ENCODE results near the gene C19orf47. TPM values are rescaled to one million over a fixed set of nuclear protein-coding genes. Genes with fewer than 3 reads are reported as not detected.

The C19orf47 gene
- total and polyA plus RNA-seq, 2 donors (not counting 1 experiment from before 2014, with no cell fraction given), result 5.1 to 9.1 TPM

GRCh38 chr19:40362160-40362559 lies 14.0 kb upstream of the C19orf47 start:
- Histone ChIP-seq H2AFZ (ENCODE audit: low read length) (no peak overlapping the region), H3K4me1 (ENCODE audit: control insufficient read depth, extremely low read depth, insufficient read depth, low read length) (no peaks in the 10 kb centered on the region), H3K27ac (ENCODE audit: insufficient read depth, low read length) (no peak overlapping the region), H3K79me2 (ENCODE audit: control insufficient read depth, insufficient read depth, low read length) (no peaks in the 10 kb centered on the region), H3K36me3 (ENCODE audit: control insufficient read depth, insufficient read depth, low read length) (no peaks in the 10 kb centered on the region), H3K9me3 (ENCODE audit: control insufficient read depth, insufficient read depth, low read depth, low read length) (no peaks in the 10 kb centered on the region), H3K4me2 (ENCODE audit: extremely low read depth, insufficient read depth, low read length) (no peak overlapping the region), H3K4me3 (replicated peaks in 1 of 4; ENCODE audit: control extremely low read depth in 1 of 4, insufficient read depth in 1 of 4, low read depth in 3 of 4, low read length in 4 of 4) (no peak overlapping the region), H3K9ac (ENCODE audit: insufficient read depth, low read length) (no peak overlapping the region), H3K27me3 (ENCODE audit: control insufficient read depth, insufficient read depth, low read length) (no peaks in the 10 kb centered on the region), H4K20me1 (ENCODE audit: control insufficient read depth, extremely low read depth, insufficient read depth, low read length) (no peaks in the 10 kb centered on the region)
- TF ChIP-seq CTCF (conservative IDR thresholded peaks at IDR 0.05 in 1 of 2, IDR thresholded peaks at IDR 0.05 in 1 of 2; ENCODE audit: low read depth in 1 of 2, low read length in 2 of 2), result no peak
- TF ChIP-seq EZH2 (IDR thresholded peaks at IDR 0.05; ENCODE audit: low read length, missing control alignments), result no peak
- DNase-seq (ENCODE audit: low read depth in 2 of 2), result no peak

DNA sequence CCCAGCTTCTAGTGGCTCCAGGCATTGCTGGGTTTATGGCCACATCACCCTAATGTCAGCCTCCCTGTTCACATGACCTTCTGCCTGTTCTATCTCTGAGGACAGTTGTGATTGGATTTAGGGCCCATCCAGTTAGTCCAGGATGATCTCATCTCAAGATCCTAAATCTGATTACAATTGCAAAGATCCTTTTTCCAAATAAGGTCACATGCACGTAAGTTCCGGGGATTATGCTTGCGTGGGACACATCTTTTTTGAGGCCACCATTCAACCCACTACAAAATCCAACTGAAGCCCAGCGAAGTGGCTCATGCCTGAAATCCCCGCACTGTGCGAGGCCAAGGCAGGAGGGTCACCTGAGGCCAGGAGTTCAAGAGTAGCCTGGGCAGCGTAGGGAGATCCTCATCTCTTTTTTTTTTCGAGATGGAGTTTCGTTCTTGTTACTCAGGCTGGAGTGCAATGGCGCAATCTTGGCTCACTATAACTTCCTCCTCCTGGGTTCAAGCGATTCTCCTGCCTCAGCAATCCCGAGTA lies 12.6 kb upstream of the C19orf47 start:
- H3K4me3 ChIP-seq (replicated peaks in 1 of 4; ENCODE audit: control extremely low read depth in 1 of 4, insufficient read depth in 1 of 4, low read depth in 3 of 4, low read length in 4 of 4), result no peak overlapping the region
- no peak overlapping the region for H3K27ac ChIP-seq (ENCODE audit: insufficient read depth, low read length)
- H4K20me1 ChIP-seq (ENCODE audit: control insufficient read depth, extremely low read depth, insufficient read depth, low read length), result no peaks in the 10 kb centered on the region
- no peaks in the 10 kb centered on the region for H3K79me2 ChIP-seq (ENCODE audit: control insufficient read depth, insufficient read depth, low read length)
- H3K27me3 ChIP-seq (ENCODE audit: control insufficient read depth, insufficient read depth, low read length), result no peaks in the 10 kb centered on the region
- H3K36me3 ChIP-seq (ENCODE audit: control insufficient read depth, insufficient read depth, low read length), result no peaks in the 10 kb centered on the region
- H2AFZ ChIP-seq (ENCODE audit: low read length), result no peak overlapping the region
- no peak for TF ChIP-seq CTCF (conservative IDR thresholded peaks at IDR 0.05 in 1 of 2, IDR thresholded peaks at IDR 0.05 in 1 of 2; ENCODE audit: low read depth in 1 of 2, low read length in 2 of 2)
- no peaks in the 10 kb centered on the region for H3K9me3 ChIP-seq (ENCODE audit: control insufficient read depth, insufficient read depth, low read depth, low read length)
- H3K4me1 ChIP-seq (ENCODE audit: control insufficient read depth, extremely low read depth, insufficient read depth, low read length), result no peaks in the 10 kb centered on the region
- H3K9ac ChIP-seq (ENCODE audit: insufficient read depth, low read length), result no peak overlapping the region
- DNase-seq (ENCODE audit: low read depth in 2 of 2), result no peak
- H3K4me2 ChIP-seq (ENCODE audit: extremely low read depth, insufficient read depth, low read length), result no peak overlapping the region

DNA sequence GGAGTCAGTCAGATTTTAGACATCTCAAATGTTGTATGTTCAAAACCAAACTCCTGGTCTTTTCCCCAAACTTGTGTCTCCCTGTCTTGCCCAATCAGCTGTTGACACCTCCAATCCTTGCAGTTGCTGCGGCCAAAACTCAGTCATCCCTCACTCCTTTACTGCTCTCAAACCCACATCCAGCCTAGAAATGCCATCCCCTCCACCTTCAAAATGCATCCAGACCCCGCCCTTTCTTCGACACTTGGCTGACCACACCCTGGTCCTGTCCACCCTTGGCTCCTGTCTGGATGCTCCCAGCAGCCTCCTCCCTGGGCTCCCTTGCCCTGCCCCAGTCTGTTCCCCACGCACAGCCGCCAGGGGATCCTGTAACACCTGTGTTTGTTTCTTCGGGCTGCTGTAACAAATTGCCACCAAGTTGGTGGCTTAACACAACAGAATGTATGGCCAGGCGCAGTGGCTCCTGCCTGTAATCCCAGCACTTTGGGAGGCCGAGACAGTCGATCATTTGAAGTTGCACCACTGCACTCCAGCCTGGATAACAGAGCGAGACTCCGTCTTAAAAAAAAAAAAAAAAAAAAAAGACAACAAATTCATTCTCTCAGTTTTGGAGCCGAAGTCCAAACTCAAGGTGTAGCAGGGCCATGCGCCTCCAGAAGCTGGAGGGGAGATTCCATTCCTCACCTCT lies 12.0 kb upstream of the C19orf47 start:
- H3K79me2 ChIP-seq (ENCODE audit: control insufficient read depth, insufficient read depth, low read length), result no peaks in the 10 kb centered on the region
- no peaks in the 10 kb centered on the region for H3K27me3 ChIP-seq (ENCODE audit: control insufficient read depth, insufficient read depth, low read length)
- H3K9me3 ChIP-seq (ENCODE audit: control insufficient read depth, insufficient read depth, low read depth, low read length), result no peaks in the 10 kb centered on the region
- TF ChIP-seq CTCF (conservative IDR thresholded peaks at IDR 0.05 in 1 of 2, IDR thresholded peaks at IDR 0.05 in 1 of 2; ENCODE audit: low read depth in 1 of 2, low read length in 2 of 2), result no peak
- no peak for TF ChIP-seq EZH2 (IDR thresholded peaks at IDR 0.05; ENCODE audit: low read length, missing control alignments)
- H3K9ac ChIP-seq (ENCODE audit: insufficient read depth, low read length), result no peak overlapping the region
- no peak overlapping the region for H2AFZ ChIP-seq (ENCODE audit: low read length)
- H3K36me3 ChIP-seq (ENCODE audit: control insufficient read depth, insufficient read depth, low read length), result no peaks in the 10 kb centered on the region
- H3K4me2 ChIP-seq (ENCODE audit: extremely low read depth, insufficient read depth, low read length), result no peak overlapping the region
- H4K20me1 ChIP-seq (ENCODE audit: control insufficient read depth, extremely low read depth, insufficient read depth, low read length), result no peaks in the 10 kb centered on the region
- no peak overlapping the region for H3K27ac ChIP-seq (ENCODE audit: insufficient read depth, low read length)
- no peak for DNase-seq (ENCODE audit: low read depth in 2 of 2)
- H3K4me3 ChIP-seq (replicated peaks in 1 of 4; ENCODE audit: control extremely low read depth in 1 of 4, insufficient read depth in 1 of 4, low read depth in 3 of 4, low read length in 4 of 4), result no peak overlapping the region
- H3K4me1 ChIP-seq (ENCODE audit: control insufficient read depth, extremely low read depth, insufficient read depth, low read length), result no peaks in the 10 kb centered on the region

All from fibroblast of lung (primary cell).